Mesodermal cell (in vitro differentiated cells): Measurements from ENCODE around the gene TMEM14A.
"Not testable (repeated sequence)": the region's sequence is repeated elsewhere in the genome, so short reads cannot be mapped to it uniquely, and the experiment has no call there.

Experiments used
- H3K27ac ChIP-seq: 2 replicates; pipeline ENCODE4 v1.7.0; 2013; ENCODE audit warnings: mild to moderate bottlenecking, low read depth, low read length, moderate library complexity; ENCODE audit not compliant: severe bottlenecking
- H3K36me3 ChIP-seq: 2 replicates; pipeline ENCODE4 v1.7.1; 2013; ENCODE audit warnings: mild to moderate bottlenecking, low read length, moderate library complexity; ENCODE audit not compliant: control insufficient read depth, insufficient read depth
- H3K4me1 ChIP-seq: one replicate; pipeline ENCODE4 v1.7.1; 2013; ENCODE audit warnings: mild to moderate bottlenecking, low read length; ENCODE audit not compliant: insufficient read depth, control insufficient read depth, poor library complexity, severe bottlenecking
- H3K4me3 ChIP-seq: 2 replicates; pipeline ENCODE4 v1.7.0; 2013; ENCODE audit warnings: low read length, control low read depth, mild to moderate bottlenecking; ENCODE audit not compliant: insufficient read depth, poor library complexity, severe bottlenecking; ENCODE audit errors: extremely low read depth
- H3K9me3 ChIP-seq: 2 replicates; pipeline ENCODE4 v1.7.1; 2013; ENCODE audit warnings: mild to moderate bottlenecking, low read length, moderate library complexity; ENCODE audit not compliant: control insufficient read depth
- WGBS, 2 experiments: methylation state at CpG; one replicate each; pipeline ENCODE4 v1.1.5; 2013; ENCODE audit warnings: missing lambda C conversion rate in 2 of 2; ENCODE audit not compliant: insufficient coverage in 2 of 2; 5-methylcytosine and 5-hydroxymethylcytosine counted together

Gene TMEM14A

GRCh38 chr6:52693773-52694172 lies 22.9 kb downstream of the TMEM14A start:
- H3K9me3 ChIP-seq: no peaks in the 10 kb centered on the region
- WGBS, 2 experiments: 94 to 95% methylated on average over 4 of the region's 4 CpGs
- no peaks in the 10 kb centered on the region for H3K4me1 ChIP-seq
- no peaks in the 10 kb centered on the region for H3K36me3 ChIP-seq
- no peak overlapping the region for H3K27ac ChIP-seq
- H3K4me3 ChIP-seq: no peak overlapping the region

GRCh38 chr6:52694404-52694803 lies 23.5 kb downstream of the TMEM14A start:
- H3K27ac ChIP-seq: no peak overlapping the region
- H3K4me3 ChIP-seq: no peak overlapping the region
- H3K4me1 ChIP-seq: no peaks in the 10 kb centered on the region
- no peaks in the 10 kb centered on the region for H3K36me3 ChIP-seq
- WGBS, 2 experiments: 100% methylated on average over 1 of the region's 2 CpGs
- no peaks in the 10 kb centered on the region for H3K9me3 ChIP-seq

GRCh38 chr6:52696418-52696817 lies 25.5 kb downstream of the TMEM14A start:
- Histone ChIP-seq H3K4me1 (no peaks in the 10 kb centered on the region), H3K9me3 (no peaks in the 10 kb centered on the region), H3K36me3 (no peaks in the 10 kb centered on the region), H3K4me3 (no peak overlapping the region), H3K27ac (no peak overlapping the region)
- 88% methylated on average over 3 of the region's 4 CpGs; no CpG with 5 or more reads in 1 of the 2 experiments for WGBS, 2 experiments

- Histone ChIP-seq H3K36me3 (no peaks in the 10 kb centered on the region), H3K4me3 (no peak overlapping the region), H3K27ac (no peak overlapping the region), H3K9me3 (no peaks in the 10 kb centered on the region), H3K4me1 (no peaks in the 10 kb centered on the region)
- no CpG with 5 or more reads among the region's 2 CpGs for WGBS, 2 experiments
These were observed 27.0 kb downstream of the TMEM14A start for GRCh38 chr6:52697903-52698302.

GRCh38 chr6:52704060-52704459 lies 33.1 kb downstream of the TMEM14A start:
- Histone ChIP-seq H3K4me3 (no peak overlapping the region), H3K4me1 (no peaks in the 10 kb centered on the region), H3K27ac (no peak overlapping the region), H3K9me3 (peaks cover 8% of the 10 kb centered on the region), H3K36me3 (no peaks in the 10 kb centered on the region)

GRCh38 chr6:52704781-52705502 lies 34.0 kb downstream of the TMEM14A start:
- not testable (repeated sequence) for H3K4me1 ChIP-seq, H3K36me3 ChIP-seq, H3K9me3 ChIP-seq, H3K27ac ChIP-seq, H3K4me3 ChIP-seq
- 84 to 95% methylated on average over 4 of the region's 6 CpGs for WGBS, 2 experiments

- no peaks in the 10 kb centered on the region for H3K4me1 ChIP-seq
- peaks cover 8% of the 10 kb centered on the region for H3K9me3 ChIP-seq
- no peak overlapping the region for H3K27ac ChIP-seq
- no peaks in the 10 kb centered on the region for H3K36me3 ChIP-seq
- WGBS, 2 experiments: 78 to 100% methylated on average over 1 to 3 of the region's 3 CpGs
- no peak overlapping the region for H3K4me3 ChIP-seq
These were observed 35.1 kb downstream of the TMEM14A start for GRCh38 chr6:52706001-52706400.

- 84% methylated on average over 3 of the region's 3 CpGs; no CpG with 5 or more reads in 1 of the 2 experiments for WGBS, 2 experiments
- peaks cover 8% of the 10 kb centered on the region for H3K9me3 ChIP-seq
- H3K27ac ChIP-seq: no peak overlapping the region
- H3K36me3 ChIP-seq: no peaks in the 10 kb centered on the region
- H3K4me3 ChIP-seq: no peak overlapping the region
- no peaks in the 10 kb centered on the region for H3K4me1 ChIP-seq
These were observed 37.2 kb downstream of the TMEM14A start for GRCh38 chr6:52707963-52708680.

- 80% methylated on average over 1 of the region's 2 CpGs; no CpG with 5 or more reads in 1 of the 2 experiments for WGBS, 2 experiments
- H3K36me3 ChIP-seq: no peaks in the 10 kb centered on the region
- peaks cover 8% of the 10 kb centered on the region for H3K9me3 ChIP-seq
- no peaks in the 10 kb centered on the region for H3K4me1 ChIP-seq
- no peak overlapping the region for H3K4me3 ChIP-seq
- no peak overlapping the region for H3K27ac ChIP-seq
These were observed 41.2 kb downstream of the TMEM14A start for GRCh38 chr6:52712136-52712535.

GRCh38 chr6:52714761-52715160 lies 43.8 kb downstream of the TMEM14A start:
- H3K4me1 ChIP-seq, H3K9me3 ChIP-seq, H3K36me3 ChIP-seq, H3K4me3 ChIP-seq, H3K27ac ChIP-seq: not testable (repeated sequence)
- WGBS, 2 experiments: 88 to 91% methylated on average over 9 of the region's 9 CpGs

GRCh38 chr6:52718550-52718949 lies 47.6 kb downstream of the TMEM14A start:
- Histone ChIP-seq H3K36me3 (no peaks in the 10 kb centered on the region), H3K9me3 (no peaks in the 10 kb centered on the region), H3K4me3 (no peak overlapping the region), H3K27ac (no peak overlapping the region), H3K4me1 (no peaks in the 10 kb centered on the region)
